ENCODE results near the gene MYO10.

The MYO10 gene

GRCh38 chr5:16859346-16859745 lies 76.7 kb downstream of the MYO10 start:
- no peak overlapping the region for H3K4me3 ChIP-seq (IDR thresholded peaks at IDR 0.05; ENCODE audit: insufficient read depth, low read depth, low read length)
- H2AFZ ChIP-seq (ENCODE audit: low read depth), result no peak overlapping the region
- no peak overlapping the region for H3K9ac ChIP-seq
- H3K27me3 ChIP-seq (ENCODE audit: insufficient read depth, low read depth), result no peaks in the 10 kb centered on the region
- no peak overlapping the region for H3K27ac ChIP-seq
- TF ChIP-seq CTCF (conservative IDR thresholded peaks at IDR 0.05; ENCODE audit: low read depth, low read length), result no peak
- H4K20me1 ChIP-seq (ENCODE audit: insufficient read depth), result no peaks in the 10 kb centered on the region
- H3K4me1 ChIP-seq (ENCODE audit: low read depth, poor library complexity, severe bottlenecking), result no peaks in the 10 kb centered on the region
- no peaks in the 10 kb centered on the region for H3K79me2 ChIP-seq (ENCODE audit: insufficient read depth, low read depth)
- H3K36me3 ChIP-seq (ENCODE audit: insufficient read depth), result no peaks in the 10 kb centered on the region
- no peak overlapping the region for H3K4me2 ChIP-seq

DNA sequence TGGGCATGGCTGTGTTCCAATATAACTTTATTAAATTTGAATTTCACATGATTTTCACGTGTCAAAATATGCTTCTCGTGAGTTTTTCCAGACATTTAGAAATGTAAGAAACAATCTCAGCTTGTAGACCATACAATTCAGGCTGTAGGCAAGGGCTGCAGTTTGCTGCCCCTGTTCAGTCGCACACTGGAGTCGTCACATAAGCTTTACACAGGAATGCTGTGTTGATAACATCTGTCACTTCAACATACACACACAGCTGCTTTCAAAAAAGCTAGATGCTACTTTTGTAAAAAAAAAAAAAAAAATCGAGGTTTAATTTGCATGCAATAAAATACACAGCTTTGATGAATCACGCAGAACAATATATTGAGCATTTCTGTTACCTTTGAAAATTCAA lies 77.9 kb downstream of the MYO10 start:
- no peak overlapping the region for H3K4me3 ChIP-seq (IDR thresholded peaks at IDR 0.05; ENCODE audit: insufficient read depth, low read depth, low read length)
- no peaks in the 10 kb centered on the region for H3K4me1 ChIP-seq (ENCODE audit: low read depth, poor library complexity, severe bottlenecking)
- H3K4me2 ChIP-seq, result no peak overlapping the region
- TF ChIP-seq CTCF (conservative IDR thresholded peaks at IDR 0.05; ENCODE audit: low read depth, low read length), result no peak
- no peak overlapping the region for H2AFZ ChIP-seq (ENCODE audit: low read depth)
- H4K20me1 ChIP-seq (ENCODE audit: insufficient read depth), result no peaks in the 10 kb centered on the region
- no peaks in the 10 kb centered on the region for H3K36me3 ChIP-seq (ENCODE audit: insufficient read depth)
- no peak overlapping the region for H3K9ac ChIP-seq
- H3K27ac ChIP-seq, result no peak overlapping the region
- H3K79me2 ChIP-seq (ENCODE audit: insufficient read depth, low read depth), result no peaks in the 10 kb centered on the region
- H3K27me3 ChIP-seq (ENCODE audit: insufficient read depth, low read depth), result no peaks in the 10 kb centered on the region

DNA sequence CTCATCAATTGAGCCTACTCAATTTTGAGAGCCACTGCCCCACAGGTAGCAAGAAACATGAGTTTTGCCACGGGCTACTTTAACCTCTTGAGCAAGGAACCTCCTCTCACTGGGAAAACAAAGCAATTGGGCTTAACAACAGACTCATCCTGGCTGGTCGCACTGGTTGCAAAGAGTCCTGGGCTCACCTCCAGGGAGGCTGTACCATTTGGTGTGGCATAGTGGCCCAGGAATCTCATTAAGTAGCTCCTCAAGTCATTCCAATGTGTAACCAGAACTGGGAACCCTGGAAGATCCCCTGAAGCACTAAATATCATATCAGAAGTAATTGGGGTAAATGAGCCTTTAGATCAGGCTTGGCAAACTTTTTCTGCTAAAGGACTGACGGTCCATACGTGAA lies 78.5 kb downstream of the MYO10 start:
- Histone ChIP-seq H3K36me3 (ENCODE audit: insufficient read depth) (no peaks in the 10 kb centered on the region), H3K79me2 (ENCODE audit: insufficient read depth, low read depth) (no peaks in the 10 kb centered on the region), H3K27me3 (ENCODE audit: insufficient read depth, low read depth) (no peaks in the 10 kb centered on the region), H3K4me2 (no peak overlapping the region), H3K4me3 (IDR thresholded peaks at IDR 0.05; ENCODE audit: insufficient read depth, low read depth, low read length) (no peak overlapping the region), H3K4me1 (ENCODE audit: low read depth, poor library complexity, severe bottlenecking) (no peaks in the 10 kb centered on the region), H2AFZ (ENCODE audit: low read depth) (no peak overlapping the region), H3K9ac (no peak overlapping the region), H3K27ac (no peak overlapping the region), H4K20me1 (ENCODE audit: insufficient read depth) (no peaks in the 10 kb centered on the region)
- TF ChIP-seq CTCF (conservative IDR thresholded peaks at IDR 0.05; ENCODE audit: low read depth, low read length), result no peak

DNA sequence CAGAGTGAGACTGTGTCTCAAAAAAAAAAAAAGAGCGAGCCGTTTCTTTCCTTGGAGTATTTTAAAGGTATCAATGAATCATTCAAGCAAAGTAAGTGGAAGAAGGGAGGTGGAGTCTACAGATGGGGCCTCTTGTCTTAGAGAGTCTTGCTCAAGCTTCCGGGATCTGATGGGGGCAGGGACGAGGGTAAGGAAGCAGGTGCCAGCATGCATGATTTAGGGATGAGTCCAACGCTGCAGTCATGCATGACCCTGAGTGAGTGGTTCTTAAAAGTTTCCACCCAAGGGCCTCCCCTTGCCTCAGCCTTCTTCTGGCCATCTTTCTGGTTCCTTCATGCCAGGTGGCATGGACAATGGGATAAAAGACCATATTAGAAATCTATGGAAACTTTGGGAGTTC lies 79.6 kb downstream of the MYO10 start:
- Histone ChIP-seq H3K79me2 (ENCODE audit: insufficient read depth, low read depth) (no peaks in the 10 kb centered on the region), H3K4me2 (no peak overlapping the region)

More for the DNA sequence above, 79.6 kb downstream of the MYO10 start:
- H2AFZ ChIP-seq (ENCODE audit: low read depth), result no peak overlapping the region
- no peak overlapping the region for H3K9ac ChIP-seq
- no peaks in the 10 kb centered on the region for H3K27me3 ChIP-seq (ENCODE audit: insufficient read depth, low read depth)
- H3K4me1 ChIP-seq (ENCODE audit: low read depth, poor library complexity, severe bottlenecking), result no peaks in the 10 kb centered on the region
- no peak overlapping the region for H3K4me3 ChIP-seq (IDR thresholded peaks at IDR 0.05; ENCODE audit: insufficient read depth, low read depth, low read length)
- no peaks in the 10 kb centered on the region for H3K36me3 ChIP-seq (ENCODE audit: insufficient read depth)
- no peaks in the 10 kb centered on the region for H4K20me1 ChIP-seq (ENCODE audit: insufficient read depth)
- TF ChIP-seq CTCF (conservative IDR thresholded peaks at IDR 0.05; ENCODE audit: low read depth, low read length), result no peak
- no peak overlapping the region for H3K27ac ChIP-seq
